Measurements from ENCODE around the gene CCDC190. TPM values are rescaled to one million over a fixed set of nuclear protein-coding genes. Genes with fewer than 3 reads are reported as not detected.

Gene CCDC190
- polyA plus RNA-seq, 3 donors, result not detected

DNA sequence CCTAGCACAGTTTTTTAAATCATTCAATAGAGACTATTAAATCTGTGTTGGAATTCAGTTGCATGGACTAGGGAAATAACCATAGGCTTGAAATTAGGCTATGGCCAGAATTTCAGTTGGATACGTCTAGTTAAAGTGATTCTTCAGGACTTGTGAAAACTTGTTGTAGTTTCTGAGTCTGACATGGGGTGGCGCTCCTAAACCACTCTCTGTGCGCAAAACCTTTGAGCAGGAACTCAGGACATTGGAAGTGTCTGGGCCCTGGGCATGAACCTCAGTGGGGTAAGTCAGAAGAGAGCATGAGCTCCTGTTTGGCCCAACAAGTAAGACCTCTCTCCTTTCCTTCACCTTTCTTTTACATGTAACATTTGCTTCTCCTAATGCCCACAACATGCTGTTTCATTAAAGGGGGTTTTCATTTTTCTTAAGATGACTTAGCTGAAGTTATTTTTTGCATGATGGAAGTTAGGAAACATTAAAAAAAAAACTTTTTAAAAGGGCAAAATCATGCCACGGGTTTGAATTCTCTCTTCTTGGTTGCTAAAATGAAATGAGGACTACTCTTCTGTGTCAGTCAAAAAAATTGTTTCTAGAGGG is 17.1 kb upstream of the CCDC190 start:
- no peak overlapping the region for H3K4me2 ChIP-seq (replicated peaks; ENCODE audit: extremely low read depth, low read length, poor library complexity, severe bottlenecking)
- peaks cover 0 to 2% (median 0%) of the 10 kb centered on the region in 7 donors for H3K9me3 Mint-ChIP-seq
- peaks cover 16% of the 10 kb centered on the region in 2 donors for H3K27me3 ChIP-seq (ENCODE audit: control insufficient read depth in 2 of 2, insufficient read depth in 2 of 2, low read length in 2 of 2)
- H3K27me3 Mint-ChIP-seq (ENCODE audit: low read depth in 3 of 3), result peaks cover 8 to 30% (median 9%) of the 10 kb centered on the region in 3 donors
- 58% methylated on average over 2 of the region's 4 CpGs for WGBS (ENCODE audit: insufficient coverage)
- H2AFZ ChIP-seq (ENCODE audit: insufficient read depth, low read depth, low read length, poor library complexity, severe bottlenecking), result no peak overlapping the region
- no peak overlapping the region for H3K4me3 Mint-ChIP-seq
- no peaks in the 10 kb centered on the region for H4K20me1 ChIP-seq (ENCODE audit: insufficient read depth, low read length)
- H3K36me3 ChIP-seq (replicated peaks in 1 of 2; ENCODE audit: control insufficient read depth in 1 of 2, insufficient read depth in 2 of 2, low read length in 2 of 2), result no peaks in the 10 kb centered on the region
- H3K4me1 Mint-ChIP-seq, result peaks cover 13% of the 10 kb centered on the region
- no peaks in the 10 kb centered on the region for H3K36me3 Mint-ChIP-seq
- H3K27ac ChIP-seq (ENCODE audit: low read depth in 1 of 2, low read length in 2 of 2), result no peak overlapping the region
- peaks cover 3 to 8% of the 10 kb centered on the region in 2 donors for H3K4me1 ChIP-seq (ENCODE audit: control insufficient read depth in 1 of 2, insufficient read depth in 2 of 2, low read length in 2 of 2)
- no peak overlapping the region for H3K4me3 ChIP-seq (replicated peaks in 1 of 3; ENCODE audit: low read depth in 2 of 3, low read length in 3 of 3)
- intact Hi-C loops (cut with micrococcal nuclease), result loop anchor here (1.0 to 10.0 kb wide), 4 partner anchors 296 to 439 kb away; no protein-coding TSS in a partner anchor
- H3K27ac Mint-ChIP-seq, result no peak overlapping the region
- DNase-seq, result peak; percentile 36 to 52 (median 50)
- H3K9me3 ChIP-seq (replicated peaks in 1 of 2; ENCODE audit: control insufficient read depth in 1 of 2, insufficient read depth in 1 of 2, low read length in 2 of 2), result no peaks in the 10 kb centered on the region
- H3K79me2 ChIP-seq (ENCODE audit: insufficient read depth, low read length), result no peaks in the 10 kb centered on the region
- H3K9ac ChIP-seq (ENCODE audit: insufficient read depth, low read length, poor library complexity, severe bottlenecking), result no peak overlapping the region
- TF ChIP-seq, protein P1, sequence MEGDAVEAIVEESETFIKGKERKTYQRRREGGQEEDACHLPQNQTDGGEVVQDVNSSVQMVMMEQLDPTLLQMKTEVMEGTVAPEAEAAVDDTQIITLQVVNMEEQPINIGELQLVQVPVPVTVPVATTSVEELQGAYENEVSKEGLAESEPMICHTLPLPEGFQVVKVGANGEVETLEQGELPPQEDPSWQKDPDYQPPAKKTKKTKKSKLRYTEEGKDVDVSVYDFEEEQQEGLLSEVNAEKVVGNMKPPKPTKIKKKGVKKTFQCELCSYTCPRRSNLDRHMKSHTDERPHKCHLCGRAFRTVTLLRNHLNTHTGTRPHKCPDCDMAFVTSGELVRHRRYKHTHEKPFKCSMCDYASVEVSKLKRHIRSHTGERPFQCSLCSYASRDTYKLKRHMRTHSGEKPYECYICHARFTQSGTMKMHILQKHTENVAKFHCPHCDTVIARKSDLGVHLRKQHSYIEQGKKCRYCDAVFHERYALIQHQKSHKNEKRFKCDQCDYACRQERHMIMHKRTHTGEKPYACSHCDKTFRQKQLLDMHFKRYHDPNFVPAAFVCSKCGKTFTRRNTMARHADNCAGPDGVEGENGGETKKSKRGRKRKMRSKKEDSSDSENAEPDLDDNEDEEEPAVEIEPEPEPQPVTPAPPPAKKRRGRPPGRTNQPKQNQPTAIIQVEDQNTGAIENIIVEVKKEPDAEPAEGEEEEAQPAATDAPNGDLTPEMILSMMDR (IDR thresholded peaks at IDR 0.05), result peak; percentile 89

DNA sequence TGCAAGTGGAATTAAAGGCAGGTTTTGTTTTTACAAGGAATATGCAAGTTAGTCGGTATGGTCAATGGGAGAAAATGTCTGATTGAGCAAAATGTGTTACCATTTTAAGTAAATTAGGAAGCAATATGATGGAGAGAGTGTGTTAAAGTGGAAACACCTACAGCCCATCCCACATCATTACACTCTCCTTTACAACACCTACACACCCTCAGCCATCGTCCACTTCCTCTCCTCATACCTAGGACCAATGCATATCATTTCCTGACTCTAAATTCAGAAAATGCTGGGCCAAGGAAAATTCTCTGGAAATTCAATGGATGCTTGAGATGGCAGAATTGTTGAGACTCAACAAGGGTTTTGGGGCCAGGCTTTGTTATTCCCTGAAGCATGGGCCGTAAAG is 16.4 kb upstream of the CCDC190 start:
- no peak overlapping the region for H3K9ac ChIP-seq (ENCODE audit: insufficient read depth, low read length, poor library complexity, severe bottlenecking)
- H4K20me1 ChIP-seq (ENCODE audit: insufficient read depth, low read length), result no peaks in the 10 kb centered on the region
- no peak overlapping the region for H3K4me2 ChIP-seq (replicated peaks; ENCODE audit: extremely low read depth, low read length, poor library complexity, severe bottlenecking)
- H3K9me3 ChIP-seq (replicated peaks in 1 of 2; ENCODE audit: control insufficient read depth in 1 of 2, insufficient read depth in 1 of 2, low read length in 2 of 2), result no peaks in the 10 kb centered on the region
- H3K36me3 ChIP-seq (replicated peaks in 1 of 2; ENCODE audit: control insufficient read depth in 1 of 2, insufficient read depth in 2 of 2, low read length in 2 of 2), result no peaks in the 10 kb centered on the region
- intact Hi-C loops (cut with micrococcal nuclease), result loop anchor here (5.0 to 10.0 kb wide), 2 partner anchors 437 to 440 kb away; no protein-coding TSS in a partner anchor
- no peak for DNase-seq
- Mint-ChIP-seq H3K27me3 (ENCODE audit: low read depth in 3 of 3) (peaks cover 8 to 33% (median 9%) of the 10 kb centered on the region in 3 donors), H3K27ac (no peak overlapping the region), H3K4me3 (no peak overlapping the region), H3K4me1 (peaks cover 13% of the 10 kb centered on the region), H3K9me3 (peaks cover 0 to 2% (median 0%) of the 10 kb centered on the region in 7 donors), H3K36me3 (no peaks in the 10 kb centered on the region)
- H3K27ac ChIP-seq (ENCODE audit: low read depth in 1 of 2, low read length in 2 of 2), result no peak overlapping the region
- 100% methylated on average over 1 of the region's 3 CpGs for WGBS (ENCODE audit: insufficient coverage)
- no peak overlapping the region for H2AFZ ChIP-seq (ENCODE audit: insufficient read depth, low read depth, low read length, poor library complexity, severe bottlenecking)
- TF ChIP-seq, protein P1 (IDR thresholded peaks at IDR 0.05), result no peak
- no peak overlapping the region for H3K4me3 ChIP-seq (replicated peaks in 1 of 3; ENCODE audit: low read depth in 2 of 3, low read length in 3 of 3)
- no peaks in the 10 kb centered on the region for H3K79me2 ChIP-seq (ENCODE audit: insufficient read depth, low read length)
- H3K4me1 ChIP-seq (ENCODE audit: control insufficient read depth in 1 of 2, insufficient read depth in 2 of 2, low read length in 2 of 2), result peaks cover 3 to 8% of the 10 kb centered on the region in 2 donors
- peaks cover 16% of the 10 kb centered on the region in 2 donors for H3K27me3 ChIP-seq (ENCODE audit: control insufficient read depth in 2 of 2, insufficient read depth in 2 of 2, low read length in 2 of 2)
